Activated naive CD8-positive, alpha-beta T cell treated with anti-CD3 and anti-CD28 coated beads for 36 hours (primary cell): ENCODE results near the gene CAMTA1. TPM values are rescaled to one million over a fixed set of nuclear protein-coding genes. Genes with fewer than 3 reads are reported as not detected.

ENCODE experiments used
- DNase-seq: peaks from one replicate; pipeline ENCODE4 v3.0.0; 2021
- H3K27ac Mint-ChIP-seq: one replicate; pipeline ENCODE4 v1.8.0; 2022; ENCODE audit warnings: mild to moderate bottlenecking, moderate library complexity, mixed read lengths
- H3K27me3 Mint-ChIP-seq: one replicate; pipeline ENCODE4 v1.8.0; 2022; ENCODE audit warnings: mild to moderate bottlenecking, mixed read lengths
- H3K36me3 Mint-ChIP-seq: one replicate; pipeline ENCODE4 v1.8.0; 2021; ENCODE audit warnings: mild to moderate bottlenecking, mixed read lengths
- H3K4me1 Mint-ChIP-seq: one replicate; pipeline ENCODE4 v1.8.0; 2021; ENCODE audit warnings: mixed read lengths
- H3K4me3 Mint-ChIP-seq: one replicate; pipeline ENCODE4 v1.8.0; 2022; ENCODE audit warnings: mild to moderate bottlenecking, moderate library complexity, mixed read lengths
- H3K9me3 Mint-ChIP-seq: one replicate; pipeline ENCODE4 v1.8.0; 2022; ENCODE audit warnings: mixed read lengths
- total RNA-seq, 2 experiments: library from RNA; stranded (reverse); gene quantifications; one replicate each; pipeline ENCODE4 v1.2.3, GENCODE V29; 2021

CAMTA1 gene
- total RNA-seq, 2 experiments from 2014 or later, result 70.4 to 71.4 TPM

- Mint-ChIP-seq H3K27me3 (peaks cover 31% of the 10 kb centered on the region), H3K4me3 (no peak overlapping the region), H3K27ac (no peak overlapping the region), H3K36me3 (no peaks in the 10 kb centered on the region), H3K9me3 (no peaks in the 10 kb centered on the region), H3K4me1 (no peaks in the 10 kb centered on the region)
- DNase-seq, result no peak
These were observed 464.9 kb downstream of the CAMTA1 start for GRCh38 chr1:7250176-7250575.

DNA sequence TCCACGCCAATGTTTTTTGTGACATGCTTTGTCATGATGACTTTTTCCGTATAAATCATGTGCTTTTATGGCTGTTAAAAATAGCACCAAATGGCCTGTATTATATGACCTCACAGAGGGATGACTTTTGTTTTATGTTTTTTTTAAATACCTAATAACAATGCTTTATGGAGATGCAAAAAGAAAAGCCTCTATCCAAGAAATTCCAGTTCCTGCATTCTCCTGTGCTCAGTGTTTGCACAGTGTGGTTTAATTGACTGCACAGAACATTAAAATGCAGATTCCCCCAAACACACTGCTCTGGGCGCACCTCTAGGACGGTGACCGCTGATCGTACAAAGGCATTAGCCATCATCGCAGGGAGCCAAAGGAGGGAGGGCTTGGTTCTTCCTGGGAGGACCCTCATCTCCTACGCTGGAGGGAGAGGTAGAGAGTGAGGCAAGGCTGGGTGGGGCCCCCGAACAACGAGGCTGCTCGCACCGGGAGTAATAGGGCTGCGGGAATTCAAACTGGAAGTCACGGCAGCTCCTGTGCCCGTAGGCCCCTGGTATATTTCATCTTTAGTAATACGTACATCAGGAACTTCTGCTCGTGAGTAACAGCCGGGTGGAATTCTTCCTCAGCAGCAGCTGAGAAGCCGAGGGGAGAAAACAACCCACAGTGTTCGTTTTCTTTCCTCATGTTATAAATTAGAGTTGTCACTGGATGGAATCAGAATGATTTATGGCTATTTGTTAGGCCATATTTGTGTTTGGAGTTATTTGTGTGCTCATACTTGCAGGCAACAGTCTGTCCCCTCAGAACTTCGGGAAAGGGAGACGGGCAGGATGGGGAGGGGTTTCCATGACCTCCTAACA lies 465.6 kb downstream of the CAMTA1 start:
- H3K4me1 Mint-ChIP-seq, result no peaks in the 10 kb centered on the region
- no peaks in the 10 kb centered on the region for H3K36me3 Mint-ChIP-seq
- no peak for DNase-seq
- H3K27me3 Mint-ChIP-seq, result peaks cover 31% of the 10 kb centered on the region
- H3K27ac Mint-ChIP-seq, result no peak overlapping the region
- H3K9me3 Mint-ChIP-seq, result no peaks in the 10 kb centered on the region
- no peak overlapping the region for H3K4me3 Mint-ChIP-seq

DNA sequence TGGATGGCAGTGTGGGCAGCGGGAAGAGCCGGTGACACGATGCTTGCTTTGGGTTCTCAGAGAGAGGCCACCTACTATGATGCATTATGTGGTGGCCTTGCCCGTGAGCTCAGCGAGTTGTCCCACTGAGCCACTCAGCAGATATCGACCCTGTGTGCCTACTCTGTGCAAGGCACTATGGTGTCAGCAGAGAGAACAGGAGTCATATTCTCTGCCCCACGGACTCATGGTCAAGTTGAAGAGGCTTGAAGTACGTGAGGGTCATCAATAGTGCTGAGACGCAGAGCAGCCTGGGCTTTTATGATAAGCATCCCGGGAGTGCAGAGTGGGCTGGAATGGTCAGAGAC lies 466.2 kb downstream of the CAMTA1 start:
- peaks cover 29% of the 10 kb centered on the region for H3K27me3 Mint-ChIP-seq
- H3K4me1 Mint-ChIP-seq, result no peaks in the 10 kb centered on the region
- H3K9me3 Mint-ChIP-seq, result no peaks in the 10 kb centered on the region
- no peak overlapping the region for H3K4me3 Mint-ChIP-seq
- H3K36me3 Mint-ChIP-seq, result no peaks in the 10 kb centered on the region
- DNase-seq, result no peak
- H3K27ac Mint-ChIP-seq, result no peak overlapping the region

GRCh38 chr1:7252411-7253117 lies 467.3 kb downstream of the CAMTA1 start:
- Mint-ChIP-seq H3K27ac (no peak overlapping the region), H3K4me3 (no peak overlapping the region), H3K36me3 (no peaks in the 10 kb centered on the region), H3K4me1 (no peaks in the 10 kb centered on the region), H3K27me3 (peaks cover 20% of the 10 kb centered on the region), H3K9me3 (no peaks in the 10 kb centered on the region)
- no peak for DNase-seq

GRCh38 chr1:7253118-7253480 lies 467.8 kb downstream of the CAMTA1 start:
- peaks cover 18% of the 10 kb centered on the region for H3K27me3 Mint-ChIP-seq
- no peaks in the 10 kb centered on the region for H3K4me1 Mint-ChIP-seq
- H3K27ac Mint-ChIP-seq, result no peak overlapping the region
- no peaks in the 10 kb centered on the region for H3K36me3 Mint-ChIP-seq
- no peaks in the 10 kb centered on the region for H3K9me3 Mint-ChIP-seq
- no peak overlapping the region for H3K4me3 Mint-ChIP-seq
- no peak for DNase-seq

DNA sequence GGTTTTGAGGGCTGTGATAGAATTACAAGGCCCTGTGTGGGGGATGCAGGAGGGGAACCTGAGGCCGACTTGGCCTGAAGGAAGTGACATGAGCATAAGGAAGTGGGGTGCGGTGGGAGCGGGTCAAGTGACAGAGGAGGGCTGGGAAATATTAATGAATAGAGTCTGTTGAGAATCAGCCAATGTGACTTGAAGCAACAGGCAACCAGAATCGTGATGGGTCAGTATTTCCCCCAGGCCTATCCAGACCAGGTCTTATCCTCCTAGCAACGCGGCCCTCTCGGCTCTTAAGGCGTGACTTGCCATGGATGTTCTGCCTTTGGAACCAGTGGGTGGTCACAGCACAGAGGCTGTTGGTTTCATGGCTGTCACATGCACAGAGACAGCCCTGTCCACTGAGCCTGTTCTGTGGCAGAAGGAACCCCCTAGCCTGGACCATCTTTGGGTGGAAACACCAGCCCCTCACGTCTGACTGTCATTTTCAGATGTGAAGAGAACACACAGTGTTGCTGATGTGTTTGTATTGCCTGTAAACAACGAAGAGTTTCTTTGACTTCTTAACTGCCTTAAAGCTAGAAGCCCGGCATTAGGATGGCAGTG lies 468.8 kb downstream of the CAMTA1 start:
- H3K27me3 Mint-ChIP-seq, result peaks cover 12% of the 10 kb centered on the region
- H3K4me1 Mint-ChIP-seq, result no peaks in the 10 kb centered on the region
- no peaks in the 10 kb centered on the region for H3K36me3 Mint-ChIP-seq
- no peaks in the 10 kb centered on the region for H3K9me3 Mint-ChIP-seq
- H3K4me3 Mint-ChIP-seq, result no peak overlapping the region
- DNase-seq, result no peak
- no peak overlapping the region for H3K27ac Mint-ChIP-seq

GRCh38 chr1:7255303-7256058 lies 470.2 kb downstream of the CAMTA1 start:
- H3K4me1 Mint-ChIP-seq, result no peaks in the 10 kb centered on the region
- no peaks in the 10 kb centered on the region for H3K9me3 Mint-ChIP-seq
- no peak overlapping the region for H3K4me3 Mint-ChIP-seq
- peaks cover 12% of the 10 kb centered on the region for H3K27me3 Mint-ChIP-seq
- H3K27ac Mint-ChIP-seq, result no peak overlapping the region
- H3K36me3 Mint-ChIP-seq, result no peaks in the 10 kb centered on the region
- no peak for DNase-seq

DNA sequence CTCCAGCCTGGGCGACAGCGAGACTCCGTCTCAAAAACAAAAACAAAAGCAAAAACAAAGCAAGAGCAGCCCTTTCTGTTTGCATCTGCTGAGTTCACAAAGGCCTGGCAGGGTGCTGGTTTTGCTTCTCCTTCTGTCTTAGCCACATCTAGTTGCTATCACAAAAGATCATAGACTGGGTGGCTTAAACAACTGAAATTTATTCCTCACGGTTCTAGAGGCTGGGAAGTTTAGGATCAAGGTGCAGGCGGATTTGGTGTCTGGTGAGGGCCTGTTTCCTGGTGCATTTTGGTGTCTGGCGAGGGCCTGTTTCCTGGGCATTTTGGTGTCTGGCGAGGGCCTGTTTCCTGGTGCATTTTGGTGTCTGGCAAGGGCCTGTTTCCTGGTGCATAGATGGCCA lies 471.3 kb downstream of the CAMTA1 start:
- no peak for DNase-seq
- Mint-ChIP-seq H3K4me3 (no peak overlapping the region), H3K27ac (no peak overlapping the region), H3K27me3 (peaks cover 6% of the 10 kb centered on the region), H3K36me3 (no peaks in the 10 kb centered on the region), H3K9me3 (no peaks in the 10 kb centered on the region), H3K4me1 (no peaks in the 10 kb centered on the region)

- H3K27ac Mint-ChIP-seq, result no peak overlapping the region
- H3K4me1 Mint-ChIP-seq, result no peaks in the 10 kb centered on the region
- no peak overlapping the region for H3K4me3 Mint-ChIP-seq
- no peaks in the 10 kb centered on the region for H3K9me3 Mint-ChIP-seq
- H3K27me3 Mint-ChIP-seq, result no peaks in the 10 kb centered on the region
- H3K36me3 Mint-ChIP-seq, result no peaks in the 10 kb centered on the region
- DNase-seq, result no peak
These were observed 472.0 kb downstream of the CAMTA1 start for GRCh38 chr1:7257225-7257624.

GRCh38 chr1:7258589-7259135 lies 473.4 kb downstream of the CAMTA1 start:
- Mint-ChIP-seq H3K9me3 (no peaks in the 10 kb centered on the region), H3K4me3 (no peak overlapping the region), H3K27ac (no peak overlapping the region), H3K27me3 (peaks cover 7% of the 10 kb centered on the region), H3K36me3 (no peaks in the 10 kb centered on the region), H3K4me1 (no peaks in the 10 kb centered on the region)
- no peak for DNase-seq

DNA sequence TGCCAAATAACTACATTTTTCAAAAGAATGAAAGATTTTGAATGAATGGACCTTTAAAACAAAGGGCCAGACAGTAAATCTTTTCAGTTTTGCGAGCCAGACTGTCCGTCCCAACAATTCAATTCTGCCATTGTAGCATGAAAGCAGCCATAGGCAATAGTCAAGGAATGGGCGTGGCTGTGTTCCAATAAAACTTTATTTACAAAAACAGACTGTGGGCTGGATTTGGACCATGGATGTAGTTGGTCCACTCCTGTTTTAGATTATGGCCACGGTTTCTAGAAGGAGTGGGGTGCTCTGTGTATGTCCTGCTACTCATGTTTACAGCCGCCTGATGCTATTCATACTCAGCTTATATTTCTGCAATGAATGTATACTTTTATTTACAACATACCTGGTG lies 474.7 kb downstream of the CAMTA1 start:
- Mint-ChIP-seq H3K9me3 (no peaks in the 10 kb centered on the region), H3K36me3 (no peaks in the 10 kb centered on the region), H3K27ac (no peak overlapping the region), H3K4me3 (no peak overlapping the region), H3K4me1 (no peaks in the 10 kb centered on the region), H3K27me3 (peaks cover 7% of the 10 kb centered on the region)
- no peak for DNase-seq

DNA sequence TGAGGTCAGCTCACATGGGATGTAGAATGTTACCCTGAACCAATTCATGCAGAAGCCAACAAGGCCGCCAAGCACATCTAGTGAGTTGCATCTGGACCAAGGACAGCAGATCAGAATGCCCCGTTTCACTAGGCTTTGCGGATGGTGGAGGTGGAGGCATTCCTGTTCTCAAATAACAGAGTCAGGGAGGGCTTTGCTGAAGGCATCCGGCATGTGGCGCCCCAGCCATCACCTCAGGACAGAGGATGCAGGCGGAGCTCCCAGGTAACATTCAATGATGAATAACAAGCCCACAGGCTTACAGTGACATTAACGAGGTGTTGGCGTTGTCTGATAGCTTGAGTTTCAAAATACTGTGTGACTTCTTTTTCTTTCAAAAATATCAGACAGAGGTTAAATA lies 476.2 kb downstream of the CAMTA1 start:
- DNase-seq, result no peak
- H3K4me1 Mint-ChIP-seq, result no peaks in the 10 kb centered on the region
- no peaks in the 10 kb centered on the region for H3K36me3 Mint-ChIP-seq
- H3K9me3 Mint-ChIP-seq, result no peaks in the 10 kb centered on the region
- H3K27ac Mint-ChIP-seq, result no peak overlapping the region
- H3K4me3 Mint-ChIP-seq, result no peak overlapping the region
- peaks cover 15% of the 10 kb centered on the region for H3K27me3 Mint-ChIP-seq

GRCh38 chr1:7262611-7263010 lies 477.4 kb downstream of the CAMTA1 start:
- Mint-ChIP-seq H3K36me3 (no peaks in the 10 kb centered on the region), H3K9me3 (no peaks in the 10 kb centered on the region), H3K4me3 (no peak overlapping the region), H3K27me3 (peaks cover 20% of the 10 kb centered on the region), H3K27ac (no peak overlapping the region), H3K4me1 (no peaks in the 10 kb centered on the region)
- DNase-seq, result no peak

DNA sequence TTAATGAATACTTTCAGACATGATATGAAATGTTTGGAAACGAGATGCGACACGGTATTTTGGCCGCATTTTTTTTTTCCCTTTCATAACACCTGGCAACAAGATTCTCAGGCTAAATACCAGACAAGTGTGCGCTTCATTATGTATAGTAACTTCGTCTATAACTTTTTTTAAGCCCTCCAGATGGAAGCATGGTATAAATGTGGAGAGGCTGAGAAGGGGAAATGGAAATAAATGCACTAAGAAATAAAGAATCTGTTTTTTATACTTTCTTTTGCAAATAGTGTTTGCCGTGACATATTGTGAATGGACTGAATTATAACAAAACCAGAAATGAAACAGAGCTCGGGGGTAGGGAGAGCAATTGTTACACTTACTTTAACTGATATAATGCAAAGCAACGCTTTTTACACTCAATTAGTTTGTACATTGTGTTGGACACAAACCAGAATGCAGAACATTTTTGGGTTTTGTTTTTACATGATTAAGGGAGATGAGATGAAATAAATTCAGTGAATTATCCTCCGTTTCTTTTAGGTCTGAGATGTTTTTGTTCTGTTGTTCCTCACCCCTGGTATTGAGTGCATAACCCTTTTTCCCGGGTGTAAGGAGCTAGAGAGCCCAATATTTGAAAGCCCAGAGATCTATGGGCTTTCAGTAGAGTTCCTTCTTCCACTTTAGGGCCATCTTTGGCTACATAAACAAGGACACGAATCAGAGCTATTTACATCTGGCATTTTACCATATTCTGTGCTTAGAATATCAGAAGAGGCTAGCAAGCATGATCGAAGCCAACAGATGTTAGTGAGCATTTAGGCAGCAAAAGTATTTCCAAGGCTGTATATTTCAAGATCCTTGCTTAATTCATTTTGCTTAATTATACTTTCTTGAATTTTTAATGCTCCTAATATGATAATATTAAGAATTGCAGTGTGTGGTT lies 478.0 kb downstream of the CAMTA1 start:
- H3K9me3 Mint-ChIP-seq, result peaks cover under 1% of the 10 kb centered on the region
- DNase-seq, result no peak
- no peaks in the 10 kb centered on the region for H3K36me3 Mint-ChIP-seq
- H3K4me1 Mint-ChIP-seq, result no peaks in the 10 kb centered on the region
- H3K4me3 Mint-ChIP-seq, result no peak overlapping the region
- no peak overlapping the region for H3K27ac Mint-ChIP-seq
- H3K27me3 Mint-ChIP-seq, result peaks cover 20% of the 10 kb centered on the region
